ENCODE measurements around the gene IQCC.

IQCC gene

DNA sequence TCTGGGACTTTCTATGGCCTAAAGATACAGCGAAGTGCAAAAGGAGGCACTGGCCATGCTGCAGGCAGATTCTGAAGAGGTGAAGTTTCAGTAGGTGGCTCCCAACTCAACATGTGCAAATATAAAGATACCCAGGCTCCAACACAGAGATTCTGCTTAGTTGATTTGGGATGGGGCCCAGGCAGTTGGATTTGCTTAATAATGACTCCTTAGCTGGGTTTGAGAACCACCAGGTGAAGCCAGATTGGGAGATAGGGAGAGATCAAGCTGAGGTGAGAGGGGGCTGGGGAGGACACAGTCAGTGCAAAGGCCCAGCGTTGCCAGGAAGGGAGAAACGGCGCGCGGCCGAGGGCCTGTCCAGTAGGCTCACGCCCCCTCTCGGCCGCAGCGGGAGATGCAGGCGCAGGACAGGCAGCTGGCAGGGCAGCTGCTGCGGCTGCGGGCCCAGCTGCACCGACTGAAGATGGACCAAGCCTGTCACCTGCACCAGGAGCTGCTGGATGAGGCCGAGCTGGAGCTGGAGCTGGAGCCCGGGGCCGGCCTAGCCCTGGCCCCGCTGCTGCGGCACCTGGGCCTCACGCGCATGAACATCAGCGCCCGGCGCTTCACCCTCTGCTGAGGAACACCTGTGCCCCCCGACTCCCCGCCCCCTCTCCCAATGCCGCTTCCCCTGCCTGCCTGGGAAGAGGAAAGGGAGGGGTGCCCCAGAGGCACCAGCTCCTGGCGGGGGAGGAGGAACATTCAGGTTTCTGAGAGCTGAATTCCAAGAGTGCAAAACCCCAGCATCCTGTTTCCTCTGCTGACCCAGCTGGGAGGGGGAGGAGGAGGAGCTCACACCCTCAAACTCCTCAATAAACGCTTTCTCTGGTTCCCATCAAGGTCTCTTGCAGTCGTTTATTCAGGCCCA lies 42.8 kb downstream of the IQCC start:
- DNase-seq (ENCODE audit: low read depth): peak; percentile 91
- H3K4me3 ChIP-seq (ENCODE audit: low read depth, low read length): peak overlapping the region; percentile 17; the same call in 1 of the 2 replicates
- TF ChIP-seq, protein P1, sequence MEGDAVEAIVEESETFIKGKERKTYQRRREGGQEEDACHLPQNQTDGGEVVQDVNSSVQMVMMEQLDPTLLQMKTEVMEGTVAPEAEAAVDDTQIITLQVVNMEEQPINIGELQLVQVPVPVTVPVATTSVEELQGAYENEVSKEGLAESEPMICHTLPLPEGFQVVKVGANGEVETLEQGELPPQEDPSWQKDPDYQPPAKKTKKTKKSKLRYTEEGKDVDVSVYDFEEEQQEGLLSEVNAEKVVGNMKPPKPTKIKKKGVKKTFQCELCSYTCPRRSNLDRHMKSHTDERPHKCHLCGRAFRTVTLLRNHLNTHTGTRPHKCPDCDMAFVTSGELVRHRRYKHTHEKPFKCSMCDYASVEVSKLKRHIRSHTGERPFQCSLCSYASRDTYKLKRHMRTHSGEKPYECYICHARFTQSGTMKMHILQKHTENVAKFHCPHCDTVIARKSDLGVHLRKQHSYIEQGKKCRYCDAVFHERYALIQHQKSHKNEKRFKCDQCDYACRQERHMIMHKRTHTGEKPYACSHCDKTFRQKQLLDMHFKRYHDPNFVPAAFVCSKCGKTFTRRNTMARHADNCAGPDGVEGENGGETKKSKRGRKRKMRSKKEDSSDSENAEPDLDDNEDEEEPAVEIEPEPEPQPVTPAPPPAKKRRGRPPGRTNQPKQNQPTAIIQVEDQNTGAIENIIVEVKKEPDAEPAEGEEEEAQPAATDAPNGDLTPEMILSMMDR (IDR thresholded peaks at IDR 0.05; ENCODE audit: insufficient read depth, low read depth, low read length, missing control alignments): peak; percentile 96

DNA sequence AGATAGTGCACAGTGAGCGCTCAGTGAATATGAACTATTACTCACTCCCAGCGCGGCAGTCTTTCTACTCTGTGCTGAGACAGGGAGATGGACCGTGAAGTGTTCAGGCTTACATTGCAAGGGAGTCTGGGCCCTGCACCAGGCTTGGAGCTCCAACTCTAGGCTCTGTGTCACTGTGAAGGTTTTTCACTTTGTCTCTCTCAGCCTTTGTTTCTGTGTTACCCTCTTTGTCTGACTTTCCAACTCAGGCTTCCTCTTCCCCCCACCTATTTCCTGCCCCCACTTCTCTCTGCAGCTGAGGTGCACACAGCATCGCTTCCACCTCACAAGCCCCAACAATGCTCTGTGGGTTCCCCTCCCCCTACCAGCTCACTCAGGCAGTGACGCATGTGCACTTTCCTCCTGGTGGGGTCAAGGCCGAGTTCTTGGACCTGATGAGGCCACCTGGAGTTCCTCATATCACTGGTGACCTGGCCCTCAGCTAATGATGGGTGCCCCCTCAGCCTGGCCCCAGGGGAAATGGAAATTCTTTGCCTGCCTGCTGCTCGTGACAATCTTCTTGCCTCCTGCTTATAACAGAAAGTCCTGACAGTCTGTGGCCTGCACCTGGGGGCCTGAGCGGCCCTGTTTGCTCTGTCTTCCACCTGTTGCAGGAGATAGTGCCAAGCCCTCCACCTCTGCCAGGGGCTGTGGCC lies 44.5 kb downstream of the IQCC start:
- TF ChIP-seq, protein P1 (IDR thresholded peaks at IDR 0.05; ENCODE audit: insufficient read depth, low read depth, low read length, missing control alignments): no peak
- H3K4me3 ChIP-seq (ENCODE audit: low read depth, low read length): peak overlapping the region; percentile 71
- DNase-seq (ENCODE audit: low read depth): peak; percentile 97

- H3K4me3 ChIP-seq (ENCODE audit: low read depth, low read length): peak within 1 kb of the TSS; percentile 71
- peak; percentile 85 for DNase-seq (ENCODE audit: low read depth)
Observed at GRCh38 chr1:32250893-32251716, 45.6 kb downstream of the IQCC start, which contains the start of gene LCK. Gene LCK, plus strand, starts transcription at chr1:32251265. Its CDS starts 23,065 bp downstream, at chr1:32274330.

GRCh38 chr1:32255072-32256071 lies 49.9 kb downstream of the IQCC start:
- DNase-seq (ENCODE audit: low read depth): peak; percentile 54
- TF ChIP-seq, protein P1 (IDR thresholded peaks at IDR 0.05; ENCODE audit: insufficient read depth, low read depth, low read length, missing control alignments): no peak
- peak overlapping the region; percentile 71 for H3K4me3 ChIP-seq (ENCODE audit: low read depth, low read length)

More at GRCh38 chr1:32250893-32251716, 45.6 kb downstream of the IQCC start, which contains the start of gene LCK:
- TF ChIP-seq, protein P1 (IDR thresholded peaks at IDR 0.05; ENCODE audit: insufficient read depth, low read depth, low read length, missing control alignments): no peak

DNA sequence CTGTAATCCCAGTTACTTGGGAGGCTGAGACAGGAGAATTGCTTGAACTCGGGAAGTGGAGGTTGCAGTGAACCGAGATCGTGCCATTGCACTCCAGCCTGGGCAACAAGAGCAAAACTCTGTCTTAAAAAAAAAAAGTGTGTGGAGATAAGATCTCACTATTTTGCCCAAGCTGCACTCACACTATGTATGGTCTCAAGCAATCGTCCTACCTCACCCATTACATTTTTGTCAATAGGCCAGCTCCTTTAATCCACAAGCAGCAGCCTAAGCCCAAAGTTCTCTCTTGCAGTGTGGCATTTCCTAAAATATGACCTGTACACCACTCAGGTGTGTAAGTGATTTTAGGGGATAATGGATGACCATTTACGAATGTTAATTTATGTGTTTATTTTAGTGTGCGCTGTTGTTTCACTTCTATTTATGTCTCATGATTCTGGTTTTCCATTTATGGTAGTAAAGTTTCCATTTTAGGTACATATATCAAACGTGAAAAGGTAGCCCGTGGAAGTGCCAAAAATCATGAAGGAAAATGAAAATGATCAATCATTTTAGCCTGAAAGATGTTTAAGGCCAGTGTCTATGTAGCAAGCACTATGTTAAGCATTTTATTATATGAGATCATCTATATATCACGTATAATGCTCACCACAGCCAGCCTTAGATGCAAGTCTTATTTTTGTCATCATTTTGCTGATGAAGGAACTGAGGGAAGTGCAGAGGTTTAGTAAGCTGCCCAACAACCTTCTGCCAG lies 51.2 kb downstream of the IQCC start:
- TF ChIP-seq, protein P1 (IDR thresholded peaks at IDR 0.05; ENCODE audit: insufficient read depth, low read depth, low read length, missing control alignments): no peak
- DNase-seq (ENCODE audit: low read depth): no peak
- peak overlapping the region; percentile 30 for H3K4me3 ChIP-seq (ENCODE audit: low read depth, low read length)

Measured in GM12865 (cell line).